ENCODE data around the gene TMEM234. TPM values are rescaled to one million over a fixed set of nuclear protein-coding genes. Genes with fewer than 3 reads are reported as not detected.
"Not testable (repeated sequence)": the region's sequence is repeated elsewhere in the genome, so short reads cannot be mapped to it uniquely, and the experiment has no call there.

TMEM234 gene
- total and polyA plus RNA-seq, 8 donors: 11.6 to 169 (median 19.6) TPM

GRCh38 chr1:32263744-32264143, 41.6 kb upstream of the TMEM234 start:
- intact Hi-C loops (cut with DNase I; ENCODE audit: low total_unique reads): no loop called here
- Histone ChIP-seq H3K4me1 (peaks cover 0 to 11% (median 5%) of the 10 kb centered on the region in 4 donors), H3K27ac (no peak overlapping the region), H3K36me3 (no peaks in the 10 kb centered on the region), H3K4me3 (no peak overlapping the region), H3K27me3 (no peaks in the 10 kb centered on the region), H3K9me3 (no peaks in the 10 kb centered on the region)
- DNase-seq: peak in 1 of 2 donors; percentile 26
- TF ChIP-seq EP300 (IDR thresholded peaks at IDR 0.05) (no peak), POLR2A (IDR thresholded peaks at IDR 0.05) (no peak), POLR2AphosphoS5 (IDR thresholded peaks at IDR 0.05) (no peak), CTCF (IDR thresholded peaks at IDR 0.05) (no peak)
- WGBS, 5 donors: 79 to 91% (median 84%) methylated on average over 4 of the region's 4 CpGs

DNA sequence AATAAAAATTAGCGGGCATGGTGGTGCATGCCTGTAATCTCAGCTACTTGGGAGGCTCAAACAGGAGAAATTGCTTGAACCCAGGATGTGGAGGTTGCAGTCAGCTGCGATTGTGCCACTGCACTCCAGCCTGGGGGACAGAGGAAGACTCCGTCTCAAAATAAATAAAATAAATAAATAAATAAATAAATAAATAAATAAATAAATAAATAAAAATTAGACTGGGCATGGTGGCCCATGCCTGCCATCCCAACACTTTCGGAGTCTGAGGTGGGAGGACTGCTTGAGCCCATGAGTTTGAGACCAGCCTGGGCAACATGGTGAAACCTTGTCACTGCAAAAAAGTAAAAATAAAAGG, 41.1 kb upstream of the TMEM234 start:
- H3K27ac ChIP-seq; intact Hi-C loops (cut with DNase I; ENCODE audit: low total_unique reads); DNase-seq; H3K27me3 ChIP-seq; H3K4me3 ChIP-seq; H3K36me3 ChIP-seq; H3K9me3 ChIP-seq: not testable (repeated sequence)
- peaks cover 0 to 11% (median 5%) of the 10 kb centered on the region in 4 donors for H3K4me1 ChIP-seq
- 91 to 97% (median 95%) methylated on average over 4 of the region's 4 CpGs for WGBS, 5 donors

GRCh38 chr1:32257227-32257508, 35.0 kb upstream of the TMEM234 start:
- Histone ChIP-seq H3K4me3 (no peak overlapping the region), H3K9me3 (no peaks in the 10 kb centered on the region), H3K27ac (no peak overlapping the region), H3K27me3 (peaks cover 0 to 4% (median 0%) of the 10 kb centered on the region in 3 donors), H3K36me3 (no peaks in the 10 kb centered on the region), H3K4me1 (no peaks in the 10 kb centered on the region)
- no peak for TF ChIP-seq EP300 (IDR thresholded peaks at IDR 0.05)
- TF ChIP-seq POLR2AphosphoS5 (IDR thresholded peaks at IDR 0.05): no peak
- TF ChIP-seq CTCF (IDR thresholded peaks at IDR 0.05): no peak
- no peak for TF ChIP-seq POLR2A (IDR thresholded peaks at IDR 0.05)
- intact Hi-C loops (cut with DNase I; ENCODE audit: low total_unique reads): no loop called here
- WGBS, 5 donors: 89 to 92% (median 89%) methylated on average over 6 of the region's 6 CpGs
- no peak for DNase-seq

GRCh38 chr1:32256473-32257226, 34.5 kb upstream of the TMEM234 start:
- Histone ChIP-seq H3K4me1 (no peaks in the 10 kb centered on the region), H3K9me3 (no peaks in the 10 kb centered on the region), H3K27ac (no peak overlapping the region), H3K4me3 (no peak overlapping the region), H3K27me3 (peaks cover 0 to 4% (median 0%) of the 10 kb centered on the region in 3 donors), H3K36me3 (no peaks in the 10 kb centered on the region)
- no peak for DNase-seq
- TF ChIP-seq POLR2AphosphoS5 (IDR thresholded peaks at IDR 0.05) (no peak), POLR2A (IDR thresholded peaks at IDR 0.05) (no peak), CTCF (IDR thresholded peaks at IDR 0.05) (no peak), EP300 (IDR thresholded peaks at IDR 0.05) (no peak)
- intact Hi-C loops (cut with DNase I; ENCODE audit: low total_unique reads): no loop called here
- WGBS, 5 donors: 68 to 73% (median 70%) methylated on average over 9 of the region's 9 CpGs
